HEK293 (cell line): Measurements from ENCODE around the gene DCANP1.
A peak's percentile ranks its signal among the peaks of the same experiment; 100 is the strongest.

Experiments used
- AEBP2 ChIP-seq: fragments of 450-650 bp; formaldehyde crosslinking; IDR thresholded peaks from 2 replicates; pipeline ENCODE4 v1.5.1; 2016; ENCODE audit warnings: missing biosample characterization, missing genetic modification characterization, borderline replicate concordance
- CTCF ChIP-seq: fragments of 450-650 bp; formaldehyde crosslinking; IDR thresholded peaks from 2 replicates; pipeline ENCODE4 v1.5.1; 2016; ENCODE audit warnings: missing biosample characterization, missing genetic modification characterization
- KLF1 ChIP-seq: fragments of 450-650 bp; formaldehyde crosslinking; IDR thresholded peaks from 2 replicates; pipeline ENCODE4 v1.5.1; 2016; ENCODE audit warnings: missing biosample characterization, missing genetic modification characterization
- KLF17 ChIP-seq: fragments of 450-650 bp; formaldehyde crosslinking; IDR thresholded peaks from 2 replicates; pipeline ENCODE4 v1.5.1; 2016; ENCODE audit warnings: missing biosample characterization, missing genetic modification characterization
- MEIS1 ChIP-seq: sonication (generic); formaldehyde crosslinking; IDR thresholded peaks from 2 replicates; pipeline ENCODE4 v1.8.1; 2022; ENCODE audit warnings: missing genetic modification reagents, mild to moderate bottlenecking, borderline replicate concordance
- SP2 ChIP-seq: fragments of 450-650 bp; formaldehyde crosslinking; IDR thresholded peaks from 2 replicates; pipeline ENCODE4 v1.5.1; 2016; ENCODE audit warnings: missing biosample characterization, missing genetic modification characterization
- SP3 ChIP-seq: fragments of 450-650 bp; formaldehyde crosslinking; IDR thresholded peaks from 2 replicates; pipeline ENCODE4 v1.5.1; 2016; ENCODE audit warnings: missing biosample characterization, missing genetic modification characterization
- SP7 ChIP-seq: fragments of 450-650 bp; formaldehyde crosslinking; IDR thresholded peaks from 2 replicates; pipeline ENCODE4 v1.5.1; 2016; ENCODE audit warnings: missing biosample characterization, missing genetic modification characterization
- TRIM28 ChIP-seq: IDR thresholded peaks from 2 replicates; pipeline ENCODE4 v1.6.1; 2011; ENCODE audit warnings: low read length, control low read depth, borderline replicate concordance
- TSHZ1 ChIP-seq: fragments of 450-650 bp; formaldehyde crosslinking; IDR thresholded peaks from 2 replicates; pipeline ENCODE4 v1.5.1; 2016; ENCODE audit warnings: missing biosample characterization, missing genetic modification characterization, borderline replicate concordance
- ZBTB10 ChIP-seq: fragments of 450-650 bp; formaldehyde crosslinking; IDR thresholded peaks from 2 replicates; pipeline ENCODE4 v1.5.1; 2016; ENCODE audit warnings: missing biosample characterization, missing genetic modification characterization
- ZBTB17 ChIP-seq: fragments of 450-650 bp; formaldehyde crosslinking; IDR thresholded peaks from 2 replicates; pipeline ENCODE4 v1.5.1; 2016; ENCODE audit warnings: missing biosample characterization, missing genetic modification characterization
- ZBTB26 ChIP-seq: fragments of 450-650 bp; formaldehyde crosslinking; optimal IDR thresholded peaks from 2 replicates; pipeline ENCODE3; 2016; ENCODE audit warnings: missing biosample characterization, mild to moderate bottlenecking, missing genetic modification characterization
- ZFHX2 ChIP-seq: fragments of 450-650 bp; formaldehyde crosslinking; conservative IDR thresholded peaks from 2 replicates; pipeline ENCODE4 v1.5.1; 2016; ENCODE audit warnings: missing biosample characterization, missing genetic modification characterization
- ZFP3 ChIP-seq: fragments of 450-650 bp; formaldehyde crosslinking; IDR thresholded peaks from 2 replicates; pipeline ENCODE4 v1.5.1; 2016; ENCODE audit warnings: low read depth, missing biosample characterization, missing genetic modification characterization
- ZNF121 ChIP-seq: fragments of 450-650 bp; formaldehyde crosslinking; IDR thresholded peaks from 2 replicates; pipeline ENCODE4 v1.5.1; 2016; ENCODE audit warnings: missing biosample characterization, missing genetic modification characterization
- ZNF132 ChIP-seq: fragments of 450-650 bp; formaldehyde crosslinking; IDR thresholded peaks from 2 replicates; pipeline ENCODE4 v1.5.1; 2017; ENCODE audit warnings: missing biosample characterization, missing genetic modification characterization, borderline replicate concordance
- ZNF175 ChIP-seq: fragments of 450-650 bp; formaldehyde crosslinking; IDR thresholded peaks from 2 replicates; pipeline ENCODE4 v1.5.1; 2016; ENCODE audit warnings: missing biosample characterization, missing genetic modification characterization
- ZNF266 ChIP-seq: fragments of 450-650 bp; formaldehyde crosslinking; IDR thresholded peaks from 2 replicates; pipeline ENCODE4 v1.5.1; 2016; ENCODE audit warnings: missing biosample characterization, missing genetic modification characterization, low read depth
- ZNF423 ChIP-seq: fragments of 450-650 bp; formaldehyde crosslinking; IDR thresholded peaks from 2 replicates; pipeline ENCODE4 v1.5.1; 2016; ENCODE audit warnings: missing biosample characterization, missing genetic modification characterization
- ZNF488 ChIP-seq: fragments of 450-650 bp; formaldehyde crosslinking; IDR thresholded peaks from 2 replicates; pipeline ENCODE4 v1.5.1; 2016; ENCODE audit warnings: missing biosample characterization, missing genetic modification characterization
- ZNF561 ChIP-seq: fragments of 450-650 bp; IDR thresholded peaks from 2 replicates; pipeline ENCODE4 v1.5.1; 2018; ENCODE audit warnings: missing biosample characterization, missing genetic modification characterization, borderline replicate concordance
- ZNF596 ChIP-seq: fragments of 450-650 bp; IDR thresholded peaks from 2 replicates; pipeline ENCODE4 v1.5.0; 2018; ENCODE audit warnings: missing biosample characterization, mild to moderate bottlenecking, missing genetic modification characterization, moderate library complexity
- ZNF623 ChIP-seq: fragments of 450-650 bp; formaldehyde crosslinking; IDR thresholded peaks from 2 replicates; pipeline ENCODE4 v1.5.1; 2016; ENCODE audit warnings: missing biosample characterization, missing genetic modification characterization
- ZNF707 ChIP-seq: fragments of 450-650 bp; formaldehyde crosslinking; IDR thresholded peaks from 2 replicates; pipeline ENCODE4 v1.5.1; 2016; ENCODE audit warnings: missing biosample characterization, missing genetic modification characterization
- ZNF843 ChIP-seq: fragments of 450-650 bp; formaldehyde crosslinking; IDR thresholded peaks from 2 replicates; pipeline ENCODE4 v1.5.1; 2016; ENCODE audit warnings: missing biosample characterization, missing genetic modification characterization
- ZXDB ChIP-seq: fragments of 450-650 bp; formaldehyde crosslinking; IDR thresholded peaks from 2 replicates; pipeline ENCODE4 v1.5.1; 2016; ENCODE audit warnings: missing biosample characterization, missing genetic modification characterization

The DCANP1 gene

GRCh38 chr5:135491552-135492318 lies 44.6 kb upstream of the DCANP1 start (continued):
- TF ChIP-seq ZBTB26 (peak; percentile 28), ZNF121 (tag by site-specific recombination) (no peak), ZNF707 (tag by site-specific recombination) (no peak), MEIS1 (no peak), SP7 (tag by site-specific recombination) (peak; percentile 60; the same call in 1 of the 2 replicates), AEBP2 (no peak), ZNF132 (tag by site-specific recombination) (no peak), ZFP3 (tag by site-specific recombination) (no peak), ZNF266 (tag by site-specific recombination) (no peak), ZXDB (0 out of 2 replicates have a peak, but pooled peaks have one; percentile 19), ZNF561 (tag by site-specific recombination) (no peak), ZNF423 (tag by site-specific recombination) (no peak), ZNF488 (tag by site-specific recombination) (no peak), SP2 (tag by site-specific recombination) (peak; percentile 57), ZBTB17 (peak; percentile 80), ZNF175 (tag by site-specific recombination) (no peak), KLF1 (peak; percentile 86), ZBTB10 (tag by site-specific recombination) (no peak), ZNF843 (tag by site-specific recombination) (no peak), ZNF596 (tag by site-specific recombination) (no peak), SP3 (tag by site-specific recombination) (peak; percentile 47), ZNF623 (tag by site-specific recombination) (no peak), TSHZ1 (tag by site-specific recombination) (peak; percentile 37; the same call in 1 of the 2 replicates), KLF17 (tag by site-specific recombination) (no peak; the same call in 1 of the 2 replicates), TRIM28 (no peak), CTCF (tag by site-specific recombination) (no peak), ZFHX2 (tag by site-specific recombination) (peak; percentile 30; the same call in 1 of the 2 replicates)
